ENCODE data around the gene PDIA4.

DNA sequence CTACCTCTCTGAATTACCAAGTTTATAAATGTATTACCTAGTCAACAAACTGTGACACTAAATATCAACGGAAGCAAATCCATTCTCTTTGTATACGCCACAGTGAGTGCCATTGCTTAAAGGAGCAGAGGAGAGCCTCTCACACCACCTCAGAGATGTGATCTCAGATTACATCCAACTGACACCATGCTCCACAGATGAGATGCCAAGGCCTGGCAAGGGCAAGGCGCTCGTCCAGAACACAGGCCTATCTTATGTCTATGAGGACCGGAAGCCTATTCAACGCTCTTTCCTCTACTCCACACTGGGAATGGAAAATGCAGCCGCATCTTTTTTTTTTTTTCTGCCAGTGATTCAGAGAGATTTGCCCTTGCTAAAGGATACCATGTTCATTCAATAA is 11.4 kb downstream of the PDIA4 start:
- no peak for TF ChIP-seq TAF1 (IDR thresholded peaks at IDR 0.05; ENCODE audit: borderline replicate concordance, insufficient read depth, low read length)
- TF ChIP-seq FOXP2 (optimal IDR thresholded peaks at IDR 0.05; ENCODE audit: borderline replicate concordance, extremely low read depth, extremely low read length, insufficient read depth): no peak
- TF ChIP-seq POLR2AphosphoS5 (IDR thresholded peaks at IDR 0.05; ENCODE audit: low read depth, low read length): no peak
